HG03045 (cell line): ENCODE results near the gene TEKTIP1.
"Not testable (repeated sequence)": the region's sequence is repeated elsewhere in the genome, so short reads cannot be mapped to it uniquely, and the experiment has no call there.

Experiments used
- ATAC-seq: cut with Tn5 transposase; IDR thresholded peaks from one replicate; pipeline ENCODE4 v1.9.1; 2021; ENCODE audit warnings: mild to moderate bottlenecking, moderate library complexity; ENCODE audit not compliant: unreplicated experiment

The TEKTIP1 gene

DNA sequence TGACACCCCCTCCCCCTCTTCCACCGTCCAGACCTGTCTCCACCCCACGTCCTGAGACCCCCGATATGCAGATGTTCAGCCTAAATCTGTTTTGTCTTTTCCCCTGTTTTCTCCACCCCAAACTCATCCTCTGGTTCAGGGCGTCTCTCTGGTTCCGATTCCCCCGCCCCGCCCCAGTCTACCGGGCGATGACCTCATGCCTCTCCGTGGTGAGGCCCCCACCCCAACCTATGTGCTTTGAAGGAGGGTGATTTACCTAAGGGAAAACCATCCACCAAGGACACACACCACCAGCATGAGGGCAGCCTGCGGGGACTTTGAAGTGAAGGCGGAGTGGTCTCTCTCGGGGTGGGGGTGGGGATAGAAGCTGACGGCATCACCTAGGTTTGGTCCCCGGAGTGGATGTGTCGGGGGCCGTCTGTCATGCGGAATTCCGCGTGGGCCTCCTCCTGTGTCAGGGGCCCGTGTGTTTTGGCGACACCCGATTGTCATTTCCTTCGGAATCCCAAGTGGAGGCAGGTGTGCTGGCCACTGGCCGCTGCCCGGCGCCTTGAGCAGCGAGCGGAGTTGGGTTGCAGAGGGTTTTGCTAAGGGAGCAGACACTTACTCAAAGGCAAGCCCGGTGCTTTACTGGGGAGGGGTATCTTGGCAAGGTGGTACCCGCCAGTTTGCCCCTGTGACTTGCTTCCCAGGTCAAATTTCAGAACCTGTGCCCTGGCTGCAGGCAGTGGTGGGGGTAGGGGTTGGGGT, 31.4 kb upstream of the TEKTIP1 start:
- no peak for ATAC-seq

DNA sequence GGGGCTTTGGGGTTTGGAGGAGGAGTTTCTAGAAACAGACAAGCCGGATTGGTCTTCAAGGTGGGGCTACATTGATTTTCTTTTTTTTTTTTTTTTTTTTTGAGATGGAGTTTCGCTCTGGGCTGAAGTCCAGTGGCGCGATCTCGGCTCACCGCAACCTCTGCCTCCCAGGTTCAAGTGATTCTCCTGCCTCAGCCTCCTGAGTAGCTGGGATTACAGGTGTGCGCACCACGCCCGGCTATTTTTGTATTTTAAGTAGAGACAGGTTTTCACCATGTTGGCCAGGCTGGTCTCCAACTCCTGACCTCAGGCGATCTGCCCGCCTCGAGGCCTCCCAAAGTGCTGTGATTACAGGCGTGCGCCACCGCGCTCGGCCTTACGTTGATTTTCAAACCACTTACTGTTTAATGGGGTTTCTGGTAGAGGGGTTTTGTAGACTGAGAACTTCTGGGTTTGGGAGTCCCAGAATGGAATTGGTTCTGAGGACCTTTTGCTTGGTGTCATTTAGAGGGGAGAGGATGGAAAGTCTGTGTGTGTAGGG, 30.8 kb upstream of the TEKTIP1 start:
- ATAC-seq, result not testable (repeated sequence)

DNA sequence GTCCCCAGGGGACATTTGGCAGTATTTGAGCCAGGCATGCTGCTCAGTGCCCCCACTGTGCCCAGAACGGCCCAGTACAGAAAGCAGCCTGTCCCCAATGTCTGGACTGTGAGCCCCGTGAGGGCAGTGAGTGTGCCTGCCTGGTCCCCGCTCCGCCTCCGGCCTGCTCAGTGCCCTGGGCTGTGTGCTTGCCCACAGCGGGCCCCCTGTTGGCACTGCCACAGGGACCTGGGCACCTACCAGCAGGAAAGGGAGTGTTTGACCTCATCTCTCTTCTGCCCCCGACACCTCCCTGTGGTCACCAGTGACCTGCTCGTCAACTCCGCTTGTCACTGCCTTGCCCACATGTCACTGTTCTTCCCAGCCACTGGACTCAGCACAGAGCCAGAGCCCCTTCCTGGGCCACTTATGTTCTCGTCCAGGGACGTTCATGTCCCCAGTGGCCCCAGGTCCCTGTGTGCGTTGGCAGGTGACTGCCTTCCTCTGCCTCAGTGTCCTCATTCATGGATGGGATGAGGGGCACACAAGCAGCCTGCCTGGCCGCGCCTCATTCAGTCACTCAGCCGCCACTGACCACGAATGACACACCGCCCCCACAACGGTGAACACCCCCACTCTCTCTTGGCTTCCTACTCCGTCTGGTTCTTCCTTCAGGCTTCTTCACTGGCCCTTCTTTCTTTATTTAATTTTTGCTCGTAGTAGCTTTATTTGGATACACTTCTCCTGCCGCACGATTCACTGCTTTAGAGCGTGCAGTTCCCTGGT, 30.0 kb upstream of the TEKTIP1 start:
- ATAC-seq, result no peak

DNA sequence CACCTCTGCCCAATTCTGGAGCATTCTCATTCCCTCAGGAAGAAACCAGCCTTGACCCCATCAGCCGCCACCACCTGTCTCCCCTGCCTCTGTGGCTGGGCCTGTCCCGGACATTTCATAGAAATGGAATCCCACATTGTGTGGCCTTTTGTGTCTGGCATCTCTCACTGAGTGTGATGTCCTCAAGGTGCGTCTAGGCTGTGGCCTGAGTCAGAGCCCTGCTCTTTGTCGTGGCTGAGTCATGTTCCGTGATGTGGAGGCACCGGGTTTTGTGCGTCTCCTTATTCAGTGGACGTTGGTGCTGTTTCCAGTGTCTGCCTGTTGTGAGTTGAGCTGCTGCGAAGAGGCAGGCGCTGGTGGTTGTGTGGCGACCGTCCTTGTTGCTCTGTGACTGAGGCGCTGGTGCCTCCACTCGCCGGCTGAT, 29.4 kb upstream of the TEKTIP1 start:
- ATAC-seq, result no peak

DNA sequence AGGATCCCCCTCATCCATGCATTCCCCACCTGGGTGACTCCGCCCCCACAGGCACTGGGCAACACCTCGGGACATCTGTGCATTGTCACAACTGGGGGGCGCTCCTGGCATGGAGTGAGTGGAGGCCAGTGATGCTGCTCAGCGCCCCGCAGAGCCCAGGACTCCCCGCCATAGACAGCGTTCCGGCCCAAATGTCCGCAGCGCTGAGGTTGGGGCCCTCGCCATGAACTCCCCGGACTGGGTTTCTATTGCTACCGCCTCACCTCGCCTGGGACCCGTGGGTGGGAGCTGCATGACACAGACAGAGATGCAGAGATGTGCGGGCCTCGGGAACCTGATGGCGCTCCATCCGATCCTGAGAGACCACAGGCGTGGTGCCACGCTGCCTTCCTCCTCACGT, 28.2 kb upstream of the TEKTIP1 start:
- ATAC-seq, result no peak

DNA sequence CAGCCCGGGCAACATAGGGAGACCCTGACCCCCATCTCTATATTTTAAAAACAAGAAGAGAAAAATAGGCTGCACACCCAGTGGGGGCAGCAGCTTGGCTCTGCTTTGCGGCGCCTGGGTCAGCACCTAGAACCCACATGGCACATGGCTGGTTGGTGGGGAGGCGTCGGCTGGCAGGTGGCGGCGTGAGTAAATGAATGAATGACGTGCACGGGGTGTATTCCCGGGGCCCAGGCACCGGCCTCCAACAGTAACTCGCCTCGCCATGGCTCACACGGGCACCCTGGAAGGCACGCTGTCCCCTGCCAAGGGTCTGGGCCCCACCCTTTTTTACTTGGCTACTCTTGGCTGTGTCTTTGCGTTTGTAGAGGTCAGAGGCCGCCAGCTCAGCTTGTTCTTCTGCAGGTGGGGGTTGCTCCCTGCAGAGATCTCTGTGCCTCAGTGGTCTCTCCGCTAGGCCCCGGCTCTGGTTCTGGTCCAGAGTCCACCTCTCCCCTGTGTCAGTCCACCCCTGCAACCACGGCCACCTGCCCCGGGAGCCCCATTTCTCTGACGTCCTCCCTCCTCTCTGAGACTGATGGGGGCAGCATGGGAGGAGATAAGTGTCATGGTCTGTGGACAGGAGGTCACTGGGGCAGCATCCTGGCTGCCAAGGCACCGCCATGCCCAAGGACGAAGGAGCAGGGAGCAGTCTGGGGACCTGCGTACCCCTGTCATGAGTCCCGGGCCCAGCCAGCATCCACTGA, 27.3 kb upstream of the TEKTIP1 start:
- no peak for ATAC-seq

DNA sequence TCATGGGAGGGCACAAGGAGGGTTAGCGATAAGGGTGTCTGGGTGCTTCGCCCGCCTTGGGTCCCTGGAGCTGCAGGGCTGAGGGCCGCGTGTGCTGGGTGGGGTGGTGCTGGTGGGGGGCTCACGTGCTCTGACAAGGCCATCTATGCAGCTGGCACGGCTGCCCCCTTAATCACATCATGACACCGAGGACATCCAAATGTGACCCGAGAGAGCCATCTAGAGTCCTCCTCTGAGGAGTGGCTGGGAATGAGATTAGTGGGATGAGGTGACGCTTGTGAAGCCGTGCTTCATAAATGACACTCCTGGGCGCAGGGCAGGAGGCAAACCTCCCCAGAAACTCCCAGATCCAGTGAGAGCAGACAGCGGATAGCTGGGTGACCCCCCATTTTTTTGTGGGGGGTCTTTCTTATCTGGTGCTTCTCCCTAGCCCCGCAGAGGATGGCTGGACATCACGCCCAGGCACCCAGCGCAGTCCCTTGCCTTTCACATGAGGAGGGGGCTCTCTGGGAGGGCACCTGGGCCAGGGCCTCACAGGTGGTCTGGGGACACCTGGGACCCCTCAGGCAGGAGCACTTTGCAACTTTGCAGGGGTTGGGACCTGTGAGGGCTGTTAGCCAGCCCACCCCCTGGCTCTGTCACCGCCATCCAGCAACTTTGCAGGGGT, 26.3 kb upstream of the TEKTIP1 start:
- no peak for ATAC-seq

DNA sequence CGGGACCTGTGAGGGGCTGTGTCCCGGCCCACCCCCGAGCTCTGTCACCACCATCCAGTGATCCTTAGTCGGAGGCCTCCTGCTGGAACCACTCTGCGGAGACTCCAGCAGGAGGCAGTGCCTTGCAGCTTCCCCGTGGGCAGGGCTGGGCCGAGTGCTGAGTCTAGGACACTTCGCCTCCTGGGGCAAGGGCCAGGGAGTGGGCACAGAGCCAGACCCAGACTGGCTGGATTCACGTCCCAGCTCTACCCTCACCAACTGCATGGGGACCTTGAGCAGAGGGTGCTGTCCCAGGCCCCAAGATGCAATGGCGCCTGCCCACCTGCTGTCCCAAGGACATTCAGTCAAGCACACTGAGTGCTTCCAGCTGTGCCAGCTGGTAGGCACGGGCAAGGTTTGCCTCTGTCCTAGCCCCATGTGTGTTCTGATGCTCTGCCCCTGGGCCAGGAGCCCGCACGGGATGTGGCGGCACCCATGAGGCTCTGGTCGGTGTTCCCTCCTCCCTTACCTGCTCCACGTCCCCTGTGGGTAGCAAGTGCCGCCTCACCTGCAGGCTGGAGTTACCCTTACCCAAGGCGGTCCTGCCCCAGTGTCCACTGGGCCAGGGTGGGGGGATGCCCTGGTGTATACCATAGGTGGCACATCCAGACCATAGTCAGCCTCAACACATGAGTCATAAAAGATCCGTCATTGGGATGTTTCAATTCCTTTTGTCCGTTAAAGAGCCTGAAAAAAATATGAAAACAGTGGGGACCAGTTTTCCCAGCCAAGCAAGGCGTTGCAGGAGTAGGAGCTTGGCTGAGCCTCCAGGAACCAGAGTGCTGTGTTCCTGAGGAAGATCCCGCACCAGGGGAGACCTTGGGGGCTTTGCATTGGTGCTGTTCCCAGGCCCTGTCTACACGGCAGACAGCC, 25.5 kb upstream of the TEKTIP1 start:
- ATAC-seq, result no peak

DNA sequence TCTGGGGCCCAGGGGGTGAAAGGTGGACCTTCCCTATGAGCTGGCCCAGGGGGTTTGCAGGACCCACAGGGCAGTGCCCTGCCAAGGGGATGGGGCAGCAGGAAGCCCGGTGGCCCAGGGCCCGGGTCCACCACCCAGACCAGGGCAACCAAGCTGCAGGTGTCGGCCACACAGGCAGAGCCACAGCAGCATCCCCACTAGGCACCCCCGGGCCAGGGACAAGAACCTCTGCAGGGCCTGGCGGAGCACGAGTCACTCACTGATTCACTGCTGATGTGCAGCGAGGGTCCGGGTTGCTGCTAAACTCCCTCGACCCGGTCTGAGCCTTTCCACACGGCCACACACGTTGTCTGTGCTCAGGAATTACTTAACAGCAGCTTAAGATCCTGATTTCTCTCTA, 24.0 kb upstream of the TEKTIP1 start:
- ATAC-seq, result no peak

DNA sequence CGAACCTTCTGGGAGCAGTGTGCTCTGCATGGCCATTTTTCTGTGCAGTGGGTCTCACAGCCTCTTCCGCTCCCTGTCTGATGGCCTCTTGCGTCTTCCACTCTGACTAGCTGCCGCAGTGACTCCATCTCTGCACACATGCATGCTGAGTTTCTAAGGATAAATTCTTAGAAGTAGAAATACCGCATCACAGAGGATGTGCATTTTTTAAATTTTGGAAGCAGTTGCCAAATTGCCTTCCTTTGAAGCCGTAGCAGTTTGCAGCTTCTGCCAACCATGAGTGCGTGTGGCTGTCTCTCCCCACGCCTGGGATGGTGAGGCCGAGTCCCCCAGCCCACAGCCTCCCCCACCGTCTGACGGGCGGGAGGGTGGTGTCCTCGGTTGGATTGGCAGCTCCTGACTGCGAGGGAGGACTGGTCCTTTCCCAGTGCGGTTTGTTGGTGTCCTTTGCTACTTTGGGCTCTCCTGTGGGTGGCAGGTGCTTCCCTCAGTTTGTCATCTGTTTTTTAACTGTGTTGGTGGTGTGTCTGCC, 23.0 kb upstream of the TEKTIP1 start:
- no peak for ATAC-seq

DNA sequence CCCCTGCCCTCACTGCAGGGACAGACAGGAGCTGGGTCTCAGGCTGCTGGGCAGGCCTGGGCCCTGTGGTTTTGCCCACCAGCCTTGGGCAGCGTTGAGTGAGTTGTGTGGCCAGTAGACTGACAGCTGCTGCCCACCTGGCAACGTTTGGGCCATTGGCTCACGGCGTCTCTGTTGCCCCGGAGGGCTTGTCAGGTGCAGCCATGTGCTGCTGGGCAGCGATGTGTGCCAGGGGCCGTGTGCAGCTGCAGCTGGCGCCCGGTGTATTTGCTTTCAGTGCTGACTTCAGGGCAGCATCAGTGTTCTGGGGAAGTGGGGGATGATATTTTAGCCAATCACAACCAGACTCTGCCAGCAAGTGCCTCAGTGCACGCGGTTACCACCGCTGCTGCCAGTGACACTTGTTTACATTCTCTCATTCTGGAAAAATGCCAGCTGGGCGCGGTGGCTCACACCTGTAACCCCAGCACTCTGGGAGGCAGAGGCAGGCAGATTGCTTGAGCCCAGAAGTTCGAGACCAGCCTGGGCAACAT, 22.2 kb upstream of the TEKTIP1 start:
- no peak for ATAC-seq

DNA sequence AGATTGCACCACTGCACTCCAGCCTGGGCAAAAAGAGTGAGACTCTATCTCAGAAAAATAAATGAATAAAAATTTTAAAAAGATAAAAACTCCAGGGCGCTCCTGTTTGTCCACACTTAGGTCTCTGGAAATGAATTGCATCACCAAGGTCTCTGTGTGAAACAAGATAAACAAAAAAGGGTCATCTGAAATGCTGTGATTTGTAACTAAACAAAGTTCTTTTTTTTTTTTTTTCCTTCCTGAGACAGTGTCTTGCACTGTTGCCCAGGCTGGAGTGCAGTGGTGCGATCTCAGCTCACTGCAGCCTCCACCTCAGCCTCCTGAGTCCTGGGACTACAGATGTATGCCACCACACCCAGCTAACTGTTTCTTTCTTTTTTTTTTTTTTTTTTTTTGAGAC, 21.3 kb upstream of the TEKTIP1 start:
- no peak for ATAC-seq

DNA sequence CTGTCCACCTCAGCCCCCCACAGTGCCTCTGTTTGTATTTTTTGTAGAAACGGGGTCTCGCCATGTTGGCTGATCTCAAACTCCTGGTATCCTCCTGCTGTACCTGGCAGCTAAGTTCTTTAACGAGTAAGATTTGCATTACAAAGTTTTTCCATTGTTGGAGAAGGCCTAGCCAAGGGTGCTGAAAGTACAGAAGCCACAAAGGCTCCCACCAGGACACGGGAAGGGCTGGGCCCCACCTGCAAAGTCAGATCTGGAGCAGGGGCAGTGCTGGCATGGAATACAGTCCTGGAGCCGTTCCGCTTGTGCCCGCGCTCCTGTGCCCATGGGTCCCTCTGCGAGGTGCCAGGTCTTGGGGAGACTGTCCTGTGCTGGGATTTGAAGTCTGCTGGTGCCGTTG, 20.7 kb upstream of the TEKTIP1 start:
- no peak for ATAC-seq

DNA sequence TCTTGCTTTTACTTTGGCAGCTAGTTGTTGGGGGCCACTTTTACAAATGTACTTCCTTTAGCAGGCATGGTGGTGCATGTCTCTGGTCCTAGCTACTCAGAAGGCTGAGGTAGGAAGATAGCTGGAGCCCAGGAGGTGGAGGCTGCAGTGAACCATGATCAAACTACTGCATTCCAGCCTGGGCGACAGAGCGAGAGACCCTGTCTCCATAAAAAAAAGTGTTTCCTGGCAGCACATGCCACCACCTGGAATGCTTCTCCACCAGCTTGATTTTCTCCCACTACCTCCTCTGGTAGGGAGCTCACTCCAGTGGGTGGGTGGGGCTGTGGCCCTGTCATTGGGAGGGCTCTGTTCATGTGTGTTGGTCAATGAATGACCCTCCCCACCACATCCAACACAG, 20.3 kb upstream of the TEKTIP1 start:
- no peak for ATAC-seq

DNA sequence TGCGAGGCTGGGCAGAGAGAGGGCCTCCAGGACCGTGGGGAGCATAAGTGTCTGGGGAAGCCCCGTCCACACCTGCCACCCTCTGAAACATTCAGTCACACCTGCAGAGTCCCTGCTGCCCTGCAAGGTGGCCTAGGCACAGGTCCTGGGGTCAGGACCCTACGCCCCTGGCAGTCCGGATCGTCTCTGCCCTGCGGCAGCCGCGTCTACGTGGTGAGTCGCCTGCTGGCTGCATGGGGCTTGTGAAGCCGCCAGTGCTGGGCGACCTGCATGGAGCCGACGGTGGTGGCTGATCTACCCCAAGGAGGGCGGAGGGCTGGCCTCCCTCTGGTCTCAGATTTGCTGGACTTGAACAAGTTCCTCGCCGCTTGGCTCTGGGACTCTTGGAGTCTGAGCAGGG, 19.8 kb upstream of the TEKTIP1 start:
- ATAC-seq, result no peak

DNA sequence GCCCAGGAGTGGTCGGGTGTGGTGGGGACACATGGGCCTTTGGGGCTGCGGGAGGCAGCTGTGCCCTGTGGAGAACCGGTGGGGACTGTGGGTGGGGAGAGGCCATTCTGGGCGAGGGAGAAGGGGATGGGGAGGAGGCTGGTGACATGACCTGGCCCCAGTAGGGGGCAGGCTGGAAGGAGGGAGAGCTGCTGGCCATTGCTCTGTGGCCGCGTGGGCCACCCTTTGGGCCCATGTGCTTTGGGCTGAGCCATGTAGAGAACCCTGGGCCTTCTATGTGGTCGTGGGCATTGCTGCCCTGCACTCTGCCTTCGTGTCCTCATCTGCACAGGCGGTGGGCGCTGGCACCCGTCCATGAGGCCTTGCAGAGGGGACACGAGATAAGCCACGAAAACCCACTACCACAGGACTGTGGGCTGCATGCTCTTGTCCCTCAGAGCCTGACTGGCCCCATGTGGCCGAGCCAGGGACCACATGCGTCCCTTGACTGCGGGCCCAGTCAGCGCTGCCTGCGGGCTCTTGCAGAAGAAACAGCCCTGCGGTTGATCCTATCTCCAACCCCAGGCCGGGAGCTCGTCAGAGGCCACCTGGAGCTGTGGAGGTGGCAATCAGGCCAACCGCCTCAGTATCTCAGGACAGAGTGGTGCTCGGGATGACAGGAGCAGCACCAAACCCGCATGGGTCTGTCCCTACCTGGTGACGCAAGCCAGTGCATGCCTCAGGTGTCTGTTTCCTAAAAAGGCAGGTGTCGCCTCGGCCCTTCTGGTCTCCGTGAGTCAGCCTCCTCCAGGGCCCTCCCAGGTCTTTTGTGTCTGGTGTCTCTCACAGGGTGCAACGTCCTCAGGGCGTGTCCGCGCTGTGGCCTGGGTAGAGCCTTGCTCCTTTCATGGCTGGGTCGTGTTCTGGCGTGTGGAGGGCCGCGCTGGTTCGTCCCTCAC, 18.5 kb upstream of the TEKTIP1 start:
- ATAC-seq, result no peak

DNA sequence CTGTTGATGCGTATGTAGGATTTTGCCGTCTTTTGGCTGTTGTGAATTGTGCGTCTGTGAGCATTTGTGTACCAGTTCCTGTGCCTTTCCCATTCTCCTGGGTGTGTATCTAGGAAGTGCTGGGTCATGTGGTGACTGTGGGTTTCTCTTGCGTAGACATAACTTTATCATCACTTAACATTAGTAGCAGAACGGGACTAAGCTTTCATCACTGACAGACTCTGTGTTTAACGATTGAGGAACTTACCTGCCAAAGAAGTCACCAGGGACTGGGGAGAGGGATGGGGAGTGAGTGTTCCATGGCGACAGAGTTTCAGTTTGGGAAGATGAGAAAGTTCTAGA, 17.9 kb upstream of the TEKTIP1 start:
- ATAC-seq, result no peak
